ENCODE measurements around the gene RTEL1.

GRCh38 chr20:63692436-63693082 lies 34.4 kb downstream of the RTEL1 start:
- TF ChIP-seq CTCF (IDR thresholded peaks at IDR 0.05) (no peak), TCF12 (IDR thresholded peaks at IDR 0.05) (no peak), POLR2AphosphoS5 (IDR thresholded peaks at IDR 0.05; ENCODE audit: low read depth, low read length) (no peak), RAD21 (IDR thresholded peaks at IDR 0.05; ENCODE audit: low read length) (no peak), USF2 (IDR thresholded peaks at IDR 0.05; ENCODE audit: borderline replicate concordance, low read depth, low read length) (no peak), REST (IDR thresholded peaks at IDR 0.05; ENCODE audit: low read depth, low read length) (no peak), SIN3A (IDR thresholded peaks at IDR 0.05; ENCODE audit: borderline replicate concordance, low read depth, low read length) (no peak)

Data from SK-N-SH (cell line).